K562 (cell line): ENCODE measurements around the gene CARMIL3. TPM values are rescaled to one million over a fixed set of nuclear protein-coding genes. Genes with fewer than 3 reads are reported as not detected.
A peak's percentile ranks its signal among the peaks of the same experiment; 100 is the strongest.

Experiments used
- ARID2 ChIP-seq: fragments of 450-650 bp; IDR thresholded peaks from 2 replicates; pipeline ENCODE4 v1.6.1; 2017; ENCODE audit warnings: antibody characterized with exemption, mild to moderate bottlenecking
- ETV6 ChIP-seq, 3 experiments: fragments of 150-350 bp in 1 of 3; sonication (generic) in 1 of 3; formaldehyde crosslinking in 1 of 3; IDR thresholded peaks; 2 replicates each; pipeline versions ENCODE4 v1.6.1 to v1.8.0; 2014 to 2022; ENCODE audit warnings: borderline replicate concordance in 2 of 3, low read depth in 2 of 3, antibody characterized with exemption in 1 of 3, low read length in 1 of 3, mild to moderate bottlenecking in 1 of 3, missing genetic modification reagents in 1 of 3
- POLR2AphosphoS5 ChIP-seq: IDR thresholded peaks from 2 replicates; pipeline ENCODE4 v1.6.1; 2011; ENCODE audit warnings: mild to moderate bottlenecking, low read depth, low read length, moderate library complexity; ENCODE audit not compliant: control insufficient read depth, insufficient read depth
- PTBP1 ChIP-seq: fragments of 200-400 bp; formaldehyde crosslinking; IDR thresholded peaks from 2 replicates; pipeline ENCODE4 v1.6.1; 2017; ENCODE audit warnings: low read depth, low read length
- RBM39 ChIP-seq: fragments of 200-400 bp; formaldehyde crosslinking; optimal IDR thresholded peaks from 2 replicates; pipeline ENCODE3; 2018; ENCODE audit warnings: low read depth, low read length
- RUNX1 ChIP-seq: sonication (generic); IDR thresholded peaks from 2 replicates; pipeline ENCODE4 v1.6.1; 2016; ENCODE audit warnings: antibody characterized with exemption, low read depth
- SETDB1 ChIP-seq: IDR thresholded peaks from one replicate; pipeline ENCODE4 v1.6.1; 2012; ENCODE audit warnings: low read length, control low read depth, inconsistent platforms
- SMAD3 ChIP-seq: fragments of 450-650 bp; formaldehyde crosslinking; conservative IDR thresholded peaks from 2 replicates; pipeline ENCODE4 v1.4.0; 2020; ENCODE audit warnings: mild to moderate bottlenecking
- SMARCC2 ChIP-seq: fragments of 450-650 bp; IDR thresholded peaks from 2 replicates; pipeline ENCODE4 v1.6.1; 2017; ENCODE audit warnings: antibody characterized with exemption, moderate library complexity, mild to moderate bottlenecking, low read depth
- SNAPC5 ChIP-seq: fragments of 250-450 bp; sonication (Bioruptor Pico); IDR thresholded peaks from 2 replicates; pipeline ENCODE4 v1.8.0; 2021; ENCODE audit warnings: moderate library complexity, mild to moderate bottlenecking, inconsistent platforms
- SRSF9 ChIP-seq: fragments of 200-400 bp; formaldehyde crosslinking; IDR thresholded peaks from 2 replicates; pipeline ENCODE4 v1.6.1; 2017; ENCODE audit warnings: low read depth, low read length, borderline replicate concordance
- TGIF2 ChIP-seq: sonication (generic); formaldehyde crosslinking; IDR thresholded peaks from 2 replicates; pipeline ENCODE4 v1.8.1; 2022; ENCODE audit warnings: mild to moderate bottlenecking, missing genetic modification reagents, moderate library complexity
- YBX1 ChIP-seq: fragments of 450-650 bp; IDR thresholded peaks from 2 replicates; pipeline ENCODE4 v1.7.1; 2016; ENCODE audit warnings: mild to moderate bottlenecking
- ZNF274 ChIP-seq: IDR thresholded peaks from 2 replicates; pipeline ENCODE4 v1.6.1; 2011; ENCODE audit warnings: low read depth, mild to moderate bottlenecking, low read length, moderate library complexity, borderline replicate concordance
- polyA plus RNA-seq, 8 experiments: library from polyadenylated mRNA; depleted of rRNA in 4 of 8; stranded (reverse) in 5 of 8; unstranded in 3 of 8; fragments of >200 nt; fragmentation: Nextera tagmentation in 2 of 8; fragmentation: Illumina TruSeq in 1 of 8; extraction: Ambion mirVana in 2 of 8; extraction: Trizol in 1 of 8; gene quantifications; 2 replicates each; pipeline versions ENCODE4 v1.2.1 to v1.2.3, GENCODE V29; 2011 to 2014; ENCODE audit warnings: inconsistent platforms in 1 of 8, missing spikeins in 1 of 8
- total RNA-seq, 7 experiments: library from RNA; depleted of rRNA in 6 of 7; stranded (reverse); fragments of >200 nt in 6 of 7; fragmentation: Illumina TruSeq in 2 of 7; extraction: Trizol in 2 of 7; gene quantifications; 2 replicates each; pipeline versions ENCODE4 v1.2.1 to v1.2.3, GENCODE V29; 2011 to 2021; ENCODE audit warnings: low replicate concordance in 1 of 7
- TF ChIP-seq, protein P1 (sequence below): sonication (generic); formaldehyde crosslinking; IDR thresholded peaks from 2 replicates; pipeline ENCODE4 v1.8.1; 2023; ENCODE audit warnings: mild to moderate bottlenecking, missing genetic modification reagents
- TF ChIP-seq, protein P2 (sequence below), 2 experiments: fragments of 450-650 bp in 1 of 2; sonication (generic) in 1 of 2; formaldehyde crosslinking; conservative IDR thresholded peaks; 2 replicates each; pipeline versions ENCODE4 v1.4.0 to v1.8.1; 2020 to 2022; ENCODE audit warnings: mild to moderate bottlenecking in 1 of 2, missing genetic modification reagents in 1 of 2
- TF ChIP-seq, protein P3 (sequence below): fragments of 150-350 bp; conservative IDR thresholded peaks from 2 replicates; pipeline ENCODE4 v1.6.1; 2014; ENCODE audit warnings: low read length
- TF ChIP-seq, protein P4 (sequence below), 2 experiments: fragments of 450-650 bp in 1 of 2; sonication (generic) in 1 of 2; formaldehyde crosslinking in 1 of 2; IDR thresholded peaks in 1 of 2; conservative IDR thresholded peaks in 1 of 2; 2 replicates each; pipeline versions ENCODE4 v1.6.1 to v1.8.1; 2016 to 2023; ENCODE audit warnings: mild to moderate bottlenecking in 2 of 2, moderate library complexity in 2 of 2, inconsistent platforms in 1 of 2, missing genetic modification reagents in 1 of 2
- TF ChIP-seq, protein P5 (sequence below): sonication (generic); formaldehyde crosslinking; IDR thresholded peaks from 2 replicates; pipeline ENCODE4 v1.8.0; 2022; ENCODE audit warnings: missing genetic modification reagents, mild to moderate bottlenecking, borderline replicate concordance

CARMIL3 gene
- total and polyA plus RNA-seq, 9 of the 15 experiments (the other 6 are each of a cell fraction or from before 2014, with no cell fraction given): 0.01 to 0.11 (median 0.05) TPM; not detected in 5

DNA sequence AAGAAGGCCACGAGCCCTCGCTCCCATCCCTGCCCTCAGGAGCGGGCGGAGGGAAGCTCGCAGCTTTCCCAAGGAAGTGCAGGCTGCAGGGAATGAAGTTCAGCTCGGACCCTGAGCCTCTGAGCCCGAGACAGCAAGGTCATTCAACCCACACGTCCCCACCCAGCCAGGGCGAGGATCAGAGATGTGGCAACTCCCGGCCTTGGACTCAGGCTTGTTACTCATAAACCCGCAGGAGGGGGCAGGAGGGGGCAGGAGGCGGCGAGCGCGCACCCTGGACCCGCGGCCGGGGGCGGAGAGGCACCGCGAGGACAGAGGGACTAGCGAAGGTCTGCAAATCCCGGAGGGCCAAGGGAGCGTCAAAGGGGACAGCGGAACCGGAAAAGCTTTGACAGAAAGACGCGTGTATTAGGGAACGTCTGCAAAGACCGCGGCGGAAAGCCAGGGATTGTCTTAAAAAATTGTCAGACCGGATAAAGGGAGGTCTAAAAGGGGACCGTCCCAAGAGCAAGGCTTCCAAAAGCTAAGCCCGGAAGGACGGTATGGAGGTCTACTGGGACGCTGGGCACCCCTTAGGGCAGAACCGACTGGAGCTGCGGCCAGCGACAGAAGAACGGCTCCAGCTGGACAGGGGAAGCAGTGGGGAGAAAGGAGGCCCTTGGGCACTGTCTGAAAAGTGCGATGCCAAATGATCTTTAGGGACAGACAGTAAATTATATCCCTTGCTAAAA is 62.2 kb downstream of the CARMIL3 start (continued):
- TF ChIP-seq RUNX1 (no peak), SNAPC5 (no peak), SRSF9 (no peak), ZNF274 (no peak), ETV6 (IDR thresholded peaks at IDR 0.05; ENCODE audit: borderline replicate concordance in 1 of 2, low read depth in 2 of 2, low read length in 1 of 2) (no peak), ETV6 (CRISPR knock-in tag; IDR thresholded peaks at IDR 0.05; ENCODE audit: borderline replicate concordance) (no peak), YBX1 (no peak), RBM39 (no peak), TGIF2 (CRISPR knock-in tag) (no peak), POLR2AphosphoS5 (peak; percentile 50; the same call in 1 of the 2 replicates), SMARCC2 (no peak), SMAD3 (CRISPR knock-in tag) (no peak), PTBP1 (no peak), ARID2 (no peak), SETDB1 (no peak)
- TF ChIP-seq, protein P1, sequence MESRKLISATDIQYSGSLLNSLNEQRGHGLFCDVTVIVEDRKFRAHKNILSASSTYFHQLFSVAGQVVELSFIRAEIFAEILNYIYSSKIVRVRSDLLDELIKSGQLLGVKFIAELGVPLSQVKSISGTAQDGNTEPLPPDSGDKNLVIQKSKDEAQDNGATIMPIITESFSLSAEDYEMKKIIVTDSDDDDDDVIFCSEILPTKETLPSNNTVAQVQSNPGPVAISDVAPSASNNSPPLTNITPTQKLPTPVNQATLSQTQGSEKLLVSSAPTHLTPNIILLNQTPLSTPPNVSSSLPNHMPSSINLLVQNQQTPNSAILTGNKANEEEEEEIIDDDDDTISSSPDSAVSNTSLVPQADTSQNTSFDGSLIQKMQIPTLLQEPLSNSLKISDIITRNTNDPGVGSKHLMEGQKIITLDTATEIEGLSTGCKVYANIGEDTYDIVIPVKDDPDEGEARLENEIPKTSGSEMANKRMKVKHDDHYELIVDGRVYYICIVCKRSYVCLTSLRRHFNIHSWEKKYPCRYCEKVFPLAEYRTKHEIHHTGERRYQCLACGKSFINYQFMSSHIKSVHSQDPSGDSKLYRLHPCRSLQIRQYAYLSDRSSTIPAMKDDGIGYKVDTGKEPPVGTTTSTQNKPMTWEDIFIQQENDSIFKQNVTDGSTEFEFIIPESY (CRISPR knock-in tag): 0 out of 2 replicates have a peak, but pooled peaks have one; percentile 23
- TF ChIP-seq, protein P2, sequence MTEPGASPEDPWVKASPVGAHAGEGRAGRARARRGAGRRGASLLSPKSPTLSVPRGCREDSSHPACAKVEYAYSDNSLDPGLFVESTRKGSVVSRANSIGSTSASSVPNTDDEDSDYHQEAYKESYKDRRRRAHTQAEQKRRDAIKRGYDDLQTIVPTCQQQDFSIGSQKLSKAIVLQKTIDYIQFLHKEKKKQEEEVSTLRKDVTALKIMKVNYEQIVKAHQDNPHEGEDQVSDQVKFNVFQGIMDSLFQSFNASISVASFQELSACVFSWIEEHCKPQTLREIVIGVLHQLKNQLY (CRISPR knock-in tag; conservative IDR thresholded peaks at IDR 0.05): no peak
- TF ChIP-seq, protein P3, sequence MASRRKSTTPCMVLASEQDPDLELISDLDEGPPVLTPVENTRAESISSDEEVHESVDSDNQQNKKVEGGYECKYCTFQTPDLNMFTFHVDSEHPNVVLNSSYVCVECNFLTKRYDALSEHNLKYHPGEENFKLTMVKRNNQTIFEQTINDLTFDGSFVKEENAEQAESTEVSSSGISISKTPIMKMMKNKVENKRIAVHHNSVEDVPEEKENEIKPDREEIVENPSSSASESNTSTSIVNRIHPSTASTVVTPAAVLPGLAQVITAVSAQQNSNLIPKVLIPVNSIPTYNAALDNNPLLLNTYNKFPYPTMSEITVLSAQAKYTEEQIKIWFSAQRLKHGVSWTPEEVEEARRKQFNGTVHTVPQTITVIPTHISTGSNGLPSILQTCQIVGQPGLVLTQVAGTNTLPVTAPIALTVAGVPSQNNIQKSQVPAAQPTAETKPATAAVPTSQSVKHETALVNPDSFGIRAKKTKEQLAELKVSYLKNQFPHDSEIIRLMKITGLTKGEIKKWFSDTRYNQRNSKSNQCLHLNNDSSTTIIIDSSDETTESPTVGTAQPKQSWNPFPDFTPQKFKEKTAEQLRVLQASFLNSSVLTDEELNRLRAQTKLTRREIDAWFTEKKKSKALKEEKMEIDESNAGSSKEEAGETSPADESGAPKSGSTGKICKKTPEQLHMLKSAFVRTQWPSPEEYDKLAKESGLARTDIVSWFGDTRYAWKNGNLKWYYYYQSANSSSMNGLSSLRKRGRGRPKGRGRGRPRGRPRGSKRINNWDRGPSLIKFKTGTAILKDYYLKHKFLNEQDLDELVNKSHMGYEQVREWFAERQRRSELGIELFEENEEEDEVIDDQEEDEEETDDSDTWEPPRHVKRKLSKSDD: no peak
- TF ChIP-seq, protein P4, sequence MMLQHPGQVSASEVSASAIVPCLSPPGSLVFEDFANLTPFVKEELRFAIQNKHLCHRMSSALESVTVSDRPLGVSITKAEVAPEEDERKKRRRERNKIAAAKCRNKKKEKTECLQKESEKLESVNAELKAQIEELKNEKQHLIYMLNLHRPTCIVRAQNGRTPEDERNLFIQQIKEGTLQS (IDR thresholded peaks at IDR 0.05): peak; percentile 45; the same call in 1 of the 2 replicates
- TF ChIP-seq, protein P4 (CRISPR knock-in tag; conservative IDR thresholded peaks at IDR 0.05): no peak
- TF ChIP-seq, protein P5, sequence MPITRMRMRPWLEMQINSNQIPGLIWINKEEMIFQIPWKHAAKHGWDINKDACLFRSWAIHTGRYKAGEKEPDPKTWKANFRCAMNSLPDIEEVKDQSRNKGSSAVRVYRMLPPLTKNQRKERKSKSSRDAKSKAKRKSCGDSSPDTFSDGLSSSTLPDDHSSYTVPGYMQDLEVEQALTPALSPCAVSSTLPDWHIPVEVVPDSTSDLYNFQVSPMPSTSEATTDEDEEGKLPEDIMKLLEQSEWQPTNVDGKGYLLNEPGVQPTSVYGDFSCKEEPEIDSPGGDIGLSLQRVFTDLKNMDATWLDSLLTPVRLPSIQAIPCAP (CRISPR knock-in tag): 0 out of 2 replicates have a peak, but pooled peaks have one; percentile 29
